ENCODE measurements around the gene TMEM132D. TPM values are rescaled to one million over a fixed set of nuclear protein-coding genes. Genes with fewer than 3 reads are reported as not detected.

TMEM132D gene
- total and polyA plus RNA-seq, 7 donors = 0.01 TPM; not detected in 6

- Histone ChIP-seq H3K36me3 (ENCODE audit: insufficient read depth in 1 of 2, low read depth in 1 of 2) (no peaks in the 10 kb centered on the region), H3K9me3 (no peaks in the 10 kb centered on the region), H3K27ac (no peak overlapping the region), H3K4me1 (no peaks in the 10 kb centered on the region), H3K4me3 (no peak overlapping the region), H3K27me3 (ENCODE audit: insufficient read depth in 3 of 3, low read length in 2 of 3) (peaks cover 0 to 1% (median 0%) of the 10 kb centered on the region in 3 donors)
- no peak for TF ChIP-seq CTCF (IDR thresholded peaks at IDR 0.05)
- DNase-seq (no peak), ATAC-seq (no peak)
- 84 to 92% (median 91%) methylated on average over 9 of the region's 9 CpGs for WGBS, 3 donors
- intact Hi-C loops (cut with DNase I) = no loop called here
Observed at GRCh38 chr12:129036135-129036534, 867.7 kb downstream of the TMEM132D start.

- no peaks in the 10 kb centered on the region for H3K9me3 ChIP-seq
- DNase-seq = no peak
- H3K4me1 ChIP-seq = no peaks in the 10 kb centered on the region
- no peak for TF ChIP-seq CTCF (IDR thresholded peaks at IDR 0.05)
- ATAC-seq = no peak
- no peak overlapping the region for H3K27ac ChIP-seq
- no peaks in the 10 kb centered on the region for H3K36me3 ChIP-seq (ENCODE audit: insufficient read depth in 1 of 2, low read depth in 1 of 2)
- H3K27me3 ChIP-seq (ENCODE audit: insufficient read depth in 3 of 3, low read length in 2 of 3) = peaks cover 0 to 1% (median 0%) of the 10 kb centered on the region in 3 donors
- WGBS, 3 donors = 67 to 68% (median 68%) methylated on average over 15 of the region's 15 CpGs
- intact Hi-C loops (cut with DNase I) = no loop called here
- H3K4me3 ChIP-seq = no peak overlapping the region
Observed at GRCh38 chr12:129034558-129035289, 869.1 kb downstream of the TMEM132D start.

- Histone ChIP-seq H3K9me3 (no peaks in the 10 kb centered on the region), H3K4me3 (no peak overlapping the region), H3K27me3 (ENCODE audit: insufficient read depth in 3 of 3, low read length in 2 of 3) (no peaks in the 10 kb centered on the region), H3K27ac (no peak overlapping the region), H3K4me1 (no peaks in the 10 kb centered on the region), H3K36me3 (ENCODE audit: insufficient read depth in 1 of 2, low read depth in 1 of 2) (no peaks in the 10 kb centered on the region)
- DNase-seq (no peak), ATAC-seq (no peak)
- 39 to 44% (median 44%) methylated on average over 16 of the region's 16 CpGs for WGBS, 3 donors
- no peak for TF ChIP-seq CTCF (IDR thresholded peaks at IDR 0.05)
- intact Hi-C loops (cut with DNase I) = no loop called here
Observed at GRCh38 chr12:129028844-129029243, 875.0 kb downstream of the TMEM132D start.

GRCh38 chr12:129025055-129025454 is 878.8 kb downstream of the TMEM132D start:
- H3K27me3 ChIP-seq (ENCODE audit: insufficient read depth in 3 of 3, low read length in 2 of 3) = no peaks in the 10 kb centered on the region
- no peaks in the 10 kb centered on the region for H3K4me1 ChIP-seq
- H3K27ac ChIP-seq = no peak overlapping the region
- WGBS, 3 donors = 88 to 95% (median 94%) methylated on average over 3 of the region's 3 CpGs
- H3K9me3 ChIP-seq = peaks cover 6% of the 10 kb centered on the region
- intact Hi-C loops (cut with DNase I) = no loop called here
- no peak for ATAC-seq
- H3K4me3 ChIP-seq = no peak overlapping the region
- H3K36me3 ChIP-seq (ENCODE audit: insufficient read depth in 1 of 2, low read depth in 1 of 2) = no peaks in the 10 kb centered on the region
- TF ChIP-seq CTCF (IDR thresholded peaks at IDR 0.05) = no peak
- no peak for DNase-seq

Measured in psoas muscle (tissue), 8 donors.